Transverse colon (tissue), 3 donors: ENCODE measurements around the gene BRIP1.

Experiments used
- POLR2A ChIP-seq: fragments of 450-650 bp; IDR thresholded peaks from one replicate; pipeline ENCODE4 v1.6.1; 2016; ENCODE audit warnings: antibody characterized with exemption, mild to moderate bottlenecking, moderate library complexity
- TF ChIP-seq, protein P1 (sequence below), 5 experiments: fragments of 200-600 bp in 3 of 5; fragments of 450-650 bp in 2 of 5; sonication (generic) in 3 of 5; IDR thresholded peaks; 1 replicate in 2 of 5; 2 replicates in 3 of 5; pipeline ENCODE4 v1.5.1; 2016 to 2017; ENCODE audit warnings: antibody characterized with exemption in 5 of 5, inconsistent platforms in 3 of 5, mild to moderate bottlenecking in 2 of 5, moderate library complexity in 1 of 5

DNA sequence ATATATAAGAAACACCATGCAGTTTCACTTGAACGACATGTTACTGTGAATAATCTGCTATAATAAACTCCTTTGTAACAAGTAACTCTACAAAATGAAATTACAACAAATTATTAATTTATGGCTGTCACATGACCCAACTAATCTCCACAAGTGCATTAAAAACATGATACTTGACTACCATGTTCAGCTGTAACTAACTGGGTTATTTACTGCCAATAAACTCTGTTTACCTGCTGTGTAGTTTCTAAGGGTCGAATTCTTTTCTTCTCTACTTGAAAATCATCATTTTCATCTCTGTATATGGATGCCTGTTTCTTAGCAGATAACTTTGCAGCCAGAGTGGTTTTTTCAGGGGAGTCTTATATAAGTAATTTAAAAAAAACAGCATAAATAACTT lies 14.4 kb downstream of the BRIP1 start:
- TF ChIP-seq, protein P1, sequence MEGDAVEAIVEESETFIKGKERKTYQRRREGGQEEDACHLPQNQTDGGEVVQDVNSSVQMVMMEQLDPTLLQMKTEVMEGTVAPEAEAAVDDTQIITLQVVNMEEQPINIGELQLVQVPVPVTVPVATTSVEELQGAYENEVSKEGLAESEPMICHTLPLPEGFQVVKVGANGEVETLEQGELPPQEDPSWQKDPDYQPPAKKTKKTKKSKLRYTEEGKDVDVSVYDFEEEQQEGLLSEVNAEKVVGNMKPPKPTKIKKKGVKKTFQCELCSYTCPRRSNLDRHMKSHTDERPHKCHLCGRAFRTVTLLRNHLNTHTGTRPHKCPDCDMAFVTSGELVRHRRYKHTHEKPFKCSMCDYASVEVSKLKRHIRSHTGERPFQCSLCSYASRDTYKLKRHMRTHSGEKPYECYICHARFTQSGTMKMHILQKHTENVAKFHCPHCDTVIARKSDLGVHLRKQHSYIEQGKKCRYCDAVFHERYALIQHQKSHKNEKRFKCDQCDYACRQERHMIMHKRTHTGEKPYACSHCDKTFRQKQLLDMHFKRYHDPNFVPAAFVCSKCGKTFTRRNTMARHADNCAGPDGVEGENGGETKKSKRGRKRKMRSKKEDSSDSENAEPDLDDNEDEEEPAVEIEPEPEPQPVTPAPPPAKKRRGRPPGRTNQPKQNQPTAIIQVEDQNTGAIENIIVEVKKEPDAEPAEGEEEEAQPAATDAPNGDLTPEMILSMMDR (IDR thresholded peaks at IDR 0.05), result no peak
- TF ChIP-seq POLR2A, result no peak
